ENCODE measurements around the gene CALD1.

DNA sequence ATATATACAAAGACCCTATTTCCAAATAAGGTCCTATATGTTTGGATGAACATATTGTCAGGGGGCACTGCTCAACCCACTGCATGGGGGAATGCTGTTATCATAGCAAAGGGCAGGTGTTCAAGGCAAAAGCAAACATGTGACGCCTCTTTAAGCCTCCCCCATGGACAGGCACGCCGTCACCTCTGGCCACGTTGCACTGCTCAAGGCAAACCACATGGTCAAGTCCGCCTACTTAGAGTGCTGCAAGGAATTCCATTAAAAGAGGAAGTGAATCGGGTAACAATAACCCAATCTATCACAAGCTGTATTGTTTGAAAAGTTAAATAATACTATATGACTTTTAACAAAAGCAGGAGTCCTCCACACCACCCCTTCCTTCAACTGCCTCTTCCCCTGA lies 8.8 kb upstream of the CALD1 start:
- no peak for TF ChIP-seq ZFP3 (CRISPR knock-in tag; IDR thresholded peaks at IDR 0.05)
- TF ChIP-seq, protein P1, sequence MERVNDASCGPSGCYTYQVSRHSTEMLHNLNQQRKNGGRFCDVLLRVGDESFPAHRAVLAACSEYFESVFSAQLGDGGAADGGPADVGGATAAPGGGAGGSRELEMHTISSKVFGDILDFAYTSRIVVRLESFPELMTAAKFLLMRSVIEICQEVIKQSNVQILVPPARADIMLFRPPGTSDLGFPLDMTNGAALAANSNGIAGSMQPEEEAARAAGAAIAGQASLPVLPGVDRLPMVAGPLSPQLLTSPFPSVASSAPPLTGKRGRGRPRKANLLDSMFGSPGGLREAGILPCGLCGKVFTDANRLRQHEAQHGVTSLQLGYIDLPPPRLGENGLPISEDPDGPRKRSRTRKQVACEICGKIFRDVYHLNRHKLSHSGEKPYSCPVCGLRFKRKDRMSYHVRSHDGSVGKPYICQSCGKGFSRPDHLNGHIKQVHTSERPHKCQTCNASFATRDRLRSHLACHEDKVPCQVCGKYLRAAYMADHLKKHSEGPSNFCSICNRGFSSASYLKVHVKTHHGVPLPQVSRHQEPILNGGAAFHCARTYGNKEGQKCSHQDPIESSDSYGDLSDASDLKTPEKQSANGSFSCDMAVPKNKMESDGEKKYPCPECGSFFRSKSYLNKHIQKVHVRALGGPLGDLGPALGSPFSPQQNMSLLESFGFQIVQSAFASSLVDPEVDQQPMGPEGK (CRISPR knock-in tag; IDR thresholded peaks at IDR 0.05; ENCODE audit: borderline replicate concordance): no peak
- no peak for TF ChIP-seq ZNF70 (CRISPR knock-in tag; IDR thresholded peaks at IDR 0.05)
- TF ChIP-seq, protein P2, sequence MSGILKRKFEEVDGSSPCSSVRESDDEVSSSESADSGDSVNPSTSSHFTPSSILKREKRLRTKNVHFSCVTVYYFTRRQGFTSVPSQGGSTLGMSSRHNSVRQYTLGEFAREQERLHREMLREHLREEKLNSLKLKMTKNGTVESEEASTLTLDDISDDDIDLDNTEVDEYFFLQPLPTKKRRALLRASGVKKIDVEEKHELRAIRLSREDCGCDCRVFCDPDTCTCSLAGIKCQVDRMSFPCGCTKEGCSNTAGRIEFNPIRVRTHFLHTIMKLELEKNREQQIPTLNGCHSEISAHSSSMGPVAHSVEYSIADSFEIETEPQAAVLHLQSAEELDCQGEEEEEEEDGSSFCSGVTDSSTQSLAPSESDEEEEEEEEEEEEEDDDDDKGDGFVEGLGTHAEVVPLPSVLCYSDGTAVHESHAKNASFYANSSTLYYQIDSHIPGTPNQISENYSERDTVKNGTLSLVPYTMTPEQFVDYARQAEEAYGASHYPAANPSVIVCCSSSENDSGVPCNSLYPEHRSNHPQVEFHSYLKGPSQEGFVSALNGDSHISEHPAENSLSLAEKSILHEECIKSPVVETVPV (CRISPR knock-in tag; IDR thresholded peaks at IDR 0.05): no peak
- no peak for TF ChIP-seq ZC3H10 (CRISPR knock-in tag; IDR thresholded peaks at IDR 0.05)
- TF ChIP-seq ISL1 (CRISPR knock-in tag; IDR thresholded peaks at IDR 0.05): no peak
- no peak for TF ChIP-seq ZNF8 (CRISPR knock-in tag; IDR thresholded peaks at IDR 0.05)
- TF ChIP-seq PPARA (CRISPR knock-in tag; IDR thresholded peaks at IDR 0.05; ENCODE audit: borderline replicate concordance): no peak
- TF ChIP-seq, protein P3, sequence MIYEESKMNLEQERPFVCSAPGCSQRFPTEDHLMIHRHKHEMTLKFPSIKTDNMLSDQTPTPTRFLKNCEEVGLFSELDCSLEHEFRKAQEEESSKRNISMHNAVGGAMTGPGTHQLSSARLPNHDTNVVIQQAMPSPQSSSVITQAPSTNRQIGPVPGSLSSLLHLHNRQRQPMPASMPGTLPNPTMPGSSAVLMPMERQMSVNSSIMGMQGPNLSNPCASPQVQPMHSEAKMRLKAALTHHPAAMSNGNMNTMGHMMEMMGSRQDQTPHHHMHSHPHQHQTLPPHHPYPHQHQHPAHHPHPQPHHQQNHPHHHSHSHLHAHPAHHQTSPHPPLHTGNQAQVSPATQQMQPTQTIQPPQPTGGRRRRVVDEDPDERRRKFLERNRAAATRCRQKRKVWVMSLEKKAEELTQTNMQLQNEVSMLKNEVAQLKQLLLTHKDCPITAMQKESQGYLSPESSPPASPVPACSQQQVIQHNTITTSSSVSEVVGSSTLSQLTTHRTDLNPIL (CRISPR knock-in tag; IDR thresholded peaks at IDR 0.05; ENCODE audit: low read depth): no peak
- no peak for TF ChIP-seq ARNTL (CRISPR knock-in tag; IDR thresholded peaks at IDR 0.05; ENCODE audit: borderline replicate concordance, low read depth)
- no peak for TF ChIP-seq OSR1 (CRISPR knock-in tag; IDR thresholded peaks at IDR 0.05)
- no peak for TF ChIP-seq ESRRG (CRISPR knock-in tag; IDR thresholded peaks at IDR 0.05)
- no peak for TF ChIP-seq RARB (CRISPR knock-in tag; IDR thresholded peaks at IDR 0.05)

All from SK-N-SH treated with all-trans-retinoic acid at 6 μM for 48 hours (cell line).